ENCODE results near the gene TMPRSS3.

Gene TMPRSS3

DNA sequence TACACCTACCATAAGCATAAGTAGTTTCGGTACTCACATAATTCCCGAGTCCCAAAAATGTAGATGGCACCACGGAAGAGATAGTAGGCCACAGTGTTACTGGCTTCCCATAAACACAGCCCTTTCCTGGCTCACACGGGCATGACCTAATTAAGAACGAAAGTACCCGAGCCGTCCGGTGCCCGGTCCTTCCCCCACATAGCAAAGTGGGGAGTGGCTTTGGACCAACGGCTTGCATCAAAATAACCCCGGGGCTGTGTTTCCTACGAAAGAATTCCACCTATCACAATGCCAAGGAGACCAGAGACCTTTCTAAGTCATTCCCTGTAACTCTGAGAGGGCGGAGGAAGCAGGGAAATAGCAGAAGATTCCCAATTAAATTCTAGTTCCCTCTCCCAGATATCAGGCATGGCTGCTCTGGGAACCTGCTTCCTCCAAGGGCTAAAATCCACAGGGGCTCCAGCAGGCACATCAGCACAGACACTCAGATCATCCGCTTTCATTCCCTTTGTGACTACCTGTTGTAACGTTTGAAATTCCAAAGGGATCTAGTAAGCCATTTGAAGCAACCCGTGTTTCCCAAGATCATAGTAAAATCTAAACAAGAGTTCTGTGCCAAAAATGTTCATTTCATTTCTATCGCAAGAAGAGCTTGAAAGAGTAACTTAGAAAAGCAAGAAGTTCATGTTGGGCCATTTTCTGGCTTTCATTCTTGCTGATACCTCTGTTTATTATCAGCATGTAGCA, at the start of gene TMPRSS3:
TSS of gene TMPRSS3 (minus strand) at position 148 of the 747 bp plus-strand sequence. CDS start 635 bp downstream, outside the sequence.
- no peak for DNase-seq

DNA sequence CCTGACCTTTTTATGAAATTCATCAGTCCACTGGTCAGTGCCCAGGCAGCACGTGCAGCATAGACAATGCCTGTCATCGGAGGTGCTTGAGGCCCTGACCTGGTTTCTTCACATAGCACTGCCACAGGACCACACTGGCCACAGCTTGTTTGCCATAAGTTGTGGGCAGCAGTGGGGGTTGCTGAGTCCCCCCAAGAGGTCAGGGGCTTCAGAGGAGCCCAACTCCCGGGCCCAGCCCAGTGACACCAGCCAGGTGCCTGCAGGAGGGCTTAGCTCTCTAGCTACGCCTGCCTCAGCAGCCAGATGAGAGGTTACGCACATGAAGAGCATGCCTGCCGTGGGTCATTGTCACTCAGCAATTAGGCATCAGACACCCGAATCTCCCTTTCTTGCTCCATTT, 49.5 kb upstream of the TMPRSS3 start:
- DNase-seq: no peak

- no peak for DNase-seq
Measured at GRCh38 chr21:42444745-42445059, 48.9 kb upstream of the TMPRSS3 start.

DNA sequence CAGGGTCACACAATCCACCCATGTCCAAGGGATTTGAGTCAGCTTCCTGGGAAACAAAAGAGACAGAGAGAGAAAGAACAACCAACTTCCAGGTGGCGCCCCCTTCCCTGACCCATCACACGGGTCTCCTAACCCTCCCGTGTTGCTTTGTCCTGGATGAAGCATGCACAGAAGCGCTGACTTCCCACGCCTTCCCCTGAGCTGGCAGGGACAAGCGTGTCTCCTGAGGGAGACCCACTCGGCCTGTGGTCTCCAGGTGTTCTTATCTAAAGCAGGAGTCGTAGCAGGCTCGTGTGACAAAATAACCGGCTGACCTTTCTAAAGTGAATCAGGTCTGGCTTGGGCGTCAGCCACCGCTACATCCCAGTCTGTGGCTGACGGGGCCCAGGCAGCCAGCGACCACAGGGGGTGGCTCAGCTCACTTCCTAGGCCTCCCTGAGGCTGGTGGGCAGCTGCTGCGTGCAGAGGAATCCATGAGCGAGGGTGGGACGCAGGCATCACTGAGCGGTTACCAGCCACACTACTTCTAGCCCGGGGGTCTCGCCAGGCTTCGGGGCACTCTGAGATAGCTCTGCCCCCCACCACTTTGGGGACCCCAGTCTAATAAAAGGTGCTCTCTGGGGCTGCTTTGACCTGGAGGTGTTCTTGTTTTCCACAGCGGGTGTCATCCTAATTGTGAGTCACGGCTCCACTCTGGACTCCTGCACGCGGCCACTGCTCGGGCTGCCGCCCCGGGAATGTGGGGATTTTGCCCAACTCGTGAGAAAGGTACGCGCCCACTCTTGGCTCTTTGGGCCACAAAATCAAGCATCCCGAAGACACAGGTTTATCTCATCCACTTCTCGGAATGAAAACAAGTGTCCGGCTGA, 48.3 kb upstream of the TMPRSS3 start:
- DNase-seq: no peak

DNA sequence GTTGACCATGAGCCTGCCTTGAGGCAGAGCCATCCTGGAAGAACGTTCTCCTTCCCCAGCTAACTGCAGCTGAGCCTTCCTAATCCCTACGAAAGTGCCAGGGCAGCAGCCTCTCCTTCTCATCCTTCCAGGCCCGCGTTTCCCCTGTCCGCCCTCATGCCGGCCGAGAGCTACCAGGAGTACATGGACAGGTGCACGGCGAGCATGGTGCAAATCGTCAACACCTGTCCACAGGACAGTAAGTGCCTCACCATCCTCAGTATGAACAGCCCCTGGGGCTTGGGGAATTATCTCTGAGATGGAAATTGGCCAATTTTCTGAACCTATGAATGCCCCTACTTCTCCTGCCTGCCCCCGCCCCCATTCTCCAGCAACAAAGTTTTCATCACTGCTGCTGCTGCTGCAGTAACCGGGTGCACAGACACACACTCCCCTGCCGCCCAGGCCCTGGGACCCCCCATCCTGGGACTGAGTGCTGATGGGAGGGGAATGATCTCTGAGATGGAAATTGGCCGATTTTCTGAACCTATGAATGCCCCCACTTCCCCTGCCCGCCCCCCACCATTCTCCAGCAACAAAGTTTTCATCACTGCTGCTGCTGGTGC, 47.4 kb upstream of the TMPRSS3 start:
- DNase-seq: no peak

DNA sequence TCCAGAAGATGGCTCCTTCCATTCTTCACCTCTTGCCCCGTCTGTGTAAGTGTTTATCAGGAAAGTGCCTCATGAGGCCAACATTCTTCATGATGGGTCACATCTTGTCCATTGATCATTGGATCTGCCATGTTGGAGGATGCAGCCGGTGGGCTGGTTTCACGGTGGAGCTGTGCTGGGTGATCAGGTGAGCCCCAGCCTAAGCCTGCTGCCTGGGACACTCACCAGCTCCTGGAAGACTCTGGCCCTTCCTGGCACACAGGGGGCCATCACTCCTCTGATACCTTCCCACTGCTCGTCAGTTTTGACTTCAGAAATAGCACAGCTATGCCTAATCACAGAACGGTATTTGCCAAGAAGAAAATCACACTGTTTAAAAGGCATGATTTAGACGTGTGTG, 46.1 kb upstream of the TMPRSS3 start:
- no peak for DNase-seq

DNA sequence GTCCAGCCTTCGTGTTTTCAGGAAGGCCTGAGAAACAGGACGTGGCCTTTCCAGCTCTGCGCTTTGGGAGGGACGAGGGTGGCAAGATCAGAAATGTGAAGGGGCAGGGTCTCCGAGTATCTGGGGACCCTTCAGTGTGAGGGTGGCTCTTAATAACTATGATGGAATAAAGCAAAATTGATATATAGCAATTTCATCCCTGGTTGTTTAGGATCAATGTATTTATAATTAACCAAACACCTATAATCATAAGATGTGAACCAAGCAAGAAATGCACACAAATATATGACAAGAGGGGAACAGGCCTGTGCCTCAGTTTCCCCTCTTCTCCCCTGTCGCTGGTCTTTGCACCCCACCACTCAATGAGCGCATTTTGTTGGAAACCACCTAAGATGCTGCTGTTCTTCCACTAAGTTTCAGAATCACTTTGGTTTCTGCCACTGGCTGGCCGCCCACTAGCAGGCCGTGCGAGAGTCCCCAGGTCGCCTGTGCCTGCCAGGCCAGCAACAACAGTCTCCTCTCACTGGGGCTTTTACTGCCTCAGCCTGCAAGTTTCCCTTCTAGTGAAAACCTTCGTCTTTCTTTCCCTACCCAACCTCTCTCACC, 44.4 kb upstream of the TMPRSS3 start:
- DNase-seq: no peak

- DNase-seq: no peak
Measured at GRCh38 chr21:42439284-42440186, 43.7 kb upstream of the TMPRSS3 start.

DNA sequence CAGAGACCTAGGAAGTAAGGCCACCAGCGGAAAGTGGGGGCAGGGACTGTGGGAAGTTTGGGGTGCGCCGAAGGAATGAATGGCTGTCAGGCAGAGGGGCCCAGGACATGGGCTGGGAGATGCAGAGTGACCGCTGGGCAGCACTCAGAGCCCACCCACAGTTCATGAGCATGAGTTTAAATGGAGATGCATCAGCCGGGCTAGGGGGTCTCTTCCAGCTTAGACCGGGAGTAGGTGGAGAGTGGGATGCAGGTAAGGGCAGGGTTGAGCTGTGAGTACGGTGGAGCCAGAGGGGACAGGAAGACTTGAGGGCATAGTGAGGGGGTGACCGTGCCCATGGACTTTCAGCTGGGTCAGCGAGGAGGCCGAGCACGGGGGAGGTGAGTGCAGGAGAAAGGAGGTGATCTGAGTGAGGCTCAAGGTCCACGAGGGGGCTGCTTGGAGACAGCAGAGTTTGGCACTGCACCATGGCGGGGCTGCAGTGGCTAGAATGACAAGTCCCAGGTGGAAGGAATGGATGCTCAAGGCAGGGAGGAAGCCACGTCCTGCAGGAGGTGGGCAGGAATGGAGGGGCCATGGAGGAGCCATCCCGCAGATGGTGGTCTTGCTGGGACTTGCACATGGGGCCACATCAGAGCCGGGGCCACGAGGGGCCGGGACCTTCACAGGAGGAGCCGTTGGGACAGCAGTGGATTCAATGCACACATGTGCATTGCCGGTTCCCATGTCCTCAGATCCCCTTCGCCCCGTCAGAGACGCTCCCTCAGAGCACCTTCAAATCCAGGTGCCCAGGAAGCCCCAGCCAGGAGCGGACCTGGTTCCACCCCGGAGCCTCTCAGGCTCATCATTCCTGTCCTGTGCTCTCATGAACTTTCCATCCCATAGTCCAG, 42.7 kb upstream of the TMPRSS3 start:
- no peak for DNase-seq

- no peak for DNase-seq
Measured at GRCh38 chr21:42437786-42438185, 41.9 kb upstream of the TMPRSS3 start.

- DNase-seq: no peak
Measured at GRCh38 chr21:42436914-42437313, 41.1 kb upstream of the TMPRSS3 start.

DNA sequence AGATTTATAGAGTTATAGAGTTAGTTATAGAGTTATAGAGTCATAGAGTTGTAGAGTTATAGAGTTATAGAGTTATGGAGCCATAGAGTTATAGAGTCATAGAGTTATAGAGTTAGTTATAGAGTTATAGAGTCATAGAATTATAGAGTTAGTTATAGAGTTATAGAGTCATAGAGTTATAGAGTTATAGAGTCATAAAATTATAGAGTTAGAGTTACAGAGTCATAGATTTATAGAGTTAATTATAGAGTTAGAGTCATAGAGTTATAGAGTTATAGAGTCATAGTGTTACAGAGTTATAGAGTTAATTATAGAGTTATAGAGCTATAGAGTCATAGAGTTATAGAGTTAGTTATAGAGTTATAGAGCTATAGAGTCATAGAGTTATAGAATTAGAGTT, 40.0 kb upstream of the TMPRSS3 start:
- DNase-seq: no peak

GRCh38 chr21:42435401-42435800, 39.5 kb upstream of the TMPRSS3 start:
- DNase-seq: no peak

- DNase-seq: no peak
Measured at GRCh38 chr21:42434884-42435283, 39.0 kb upstream of the TMPRSS3 start.

- no peak for DNase-seq
Measured at GRCh38 chr21:42433946-42434551, 38.2 kb upstream of the TMPRSS3 start.

- DNase-seq: no peak
Measured at GRCh38 chr21:42432695-42433094, 36.8 kb upstream of the TMPRSS3 start.

DNA sequence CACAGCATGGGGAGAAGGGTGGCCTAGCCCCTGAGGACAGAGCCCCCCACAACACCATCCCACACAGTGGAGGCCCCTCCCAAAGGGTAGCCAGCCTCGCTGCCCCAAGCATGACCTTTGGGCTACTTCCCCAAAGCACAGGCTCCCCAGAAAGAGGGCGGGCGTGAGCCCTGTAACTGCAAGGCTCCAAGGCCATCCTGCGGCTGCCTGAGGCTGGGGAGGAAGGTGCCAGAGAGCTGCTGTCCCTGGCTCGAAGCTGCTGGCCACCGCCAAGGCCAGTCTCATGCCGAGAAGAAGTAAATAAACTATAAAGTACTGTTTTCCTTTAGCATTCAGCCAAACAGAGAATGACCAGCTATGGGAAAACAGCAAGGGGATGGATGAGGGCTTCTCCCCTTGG, 35.3 kb upstream of the TMPRSS3 start:
- no peak for DNase-seq

DNA sequence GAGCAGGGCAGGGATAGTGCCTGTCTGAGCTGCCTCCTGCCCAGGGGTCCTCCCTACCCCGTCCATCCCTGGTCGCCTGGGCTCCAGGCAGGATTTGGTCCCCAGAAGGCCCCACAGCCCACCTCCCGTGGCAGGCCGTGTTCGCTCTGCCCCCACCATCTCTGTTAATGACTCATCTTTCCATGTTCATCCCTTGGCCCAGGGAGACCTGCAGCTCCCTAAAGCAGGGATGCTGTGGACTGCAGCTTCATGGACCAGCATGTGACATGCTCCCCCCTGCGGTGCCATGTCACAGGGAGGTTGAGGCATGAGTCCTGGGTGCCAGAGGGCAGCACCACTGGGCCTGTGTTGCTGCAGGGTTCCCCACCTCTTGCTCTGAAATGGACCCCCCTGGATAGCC, 34.7 kb upstream of the TMPRSS3 start:
- no peak for DNase-seq

- no peak for DNase-seq
Measured at GRCh38 chr21:42429856-42430255, 34.0 kb upstream of the TMPRSS3 start.

DNA sequence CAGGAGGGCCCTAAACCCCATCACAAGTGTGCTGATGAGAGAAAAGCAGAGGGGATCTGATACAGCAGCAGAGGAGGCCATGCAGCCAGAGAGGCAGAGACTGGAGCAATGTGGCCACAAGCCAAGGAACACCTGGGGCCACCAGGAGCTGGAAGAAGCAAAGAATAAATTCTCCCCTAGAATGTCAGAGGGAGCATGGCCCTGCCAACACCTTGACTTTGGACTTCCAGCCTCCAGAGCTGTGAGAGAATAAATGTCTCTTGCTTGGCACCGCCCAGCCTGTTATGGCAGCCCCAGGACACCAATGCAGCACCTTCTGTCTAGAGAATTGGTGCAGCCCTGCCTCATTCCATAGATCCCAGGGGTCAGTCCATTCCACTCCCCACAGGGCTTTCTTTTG, 33.2 kb upstream of the TMPRSS3 start:
- DNase-seq: no peak
